Measurements from ENCODE around the gene DNAJC28.

DNA sequence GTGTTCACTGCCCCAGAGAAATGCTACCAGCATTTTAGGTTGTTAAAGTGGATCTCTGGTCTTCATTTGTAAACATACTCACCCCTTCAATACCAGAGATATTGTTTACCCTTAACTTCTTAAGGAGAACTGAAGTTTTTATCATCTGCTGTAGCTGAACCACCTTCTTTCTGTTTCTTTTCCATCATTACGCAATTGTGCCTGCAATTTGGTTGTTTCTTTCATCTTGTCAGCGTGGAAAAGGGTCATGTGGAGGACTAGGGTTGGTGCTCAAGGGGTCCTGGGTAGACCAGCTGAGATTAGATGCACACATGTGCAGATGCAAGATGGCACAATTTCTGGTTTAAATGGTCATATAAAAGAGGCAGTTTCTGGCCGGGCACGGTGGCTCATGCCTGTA, 27.4 kb upstream of the DNAJC28 start:
- TF ChIP-seq, protein P1, sequence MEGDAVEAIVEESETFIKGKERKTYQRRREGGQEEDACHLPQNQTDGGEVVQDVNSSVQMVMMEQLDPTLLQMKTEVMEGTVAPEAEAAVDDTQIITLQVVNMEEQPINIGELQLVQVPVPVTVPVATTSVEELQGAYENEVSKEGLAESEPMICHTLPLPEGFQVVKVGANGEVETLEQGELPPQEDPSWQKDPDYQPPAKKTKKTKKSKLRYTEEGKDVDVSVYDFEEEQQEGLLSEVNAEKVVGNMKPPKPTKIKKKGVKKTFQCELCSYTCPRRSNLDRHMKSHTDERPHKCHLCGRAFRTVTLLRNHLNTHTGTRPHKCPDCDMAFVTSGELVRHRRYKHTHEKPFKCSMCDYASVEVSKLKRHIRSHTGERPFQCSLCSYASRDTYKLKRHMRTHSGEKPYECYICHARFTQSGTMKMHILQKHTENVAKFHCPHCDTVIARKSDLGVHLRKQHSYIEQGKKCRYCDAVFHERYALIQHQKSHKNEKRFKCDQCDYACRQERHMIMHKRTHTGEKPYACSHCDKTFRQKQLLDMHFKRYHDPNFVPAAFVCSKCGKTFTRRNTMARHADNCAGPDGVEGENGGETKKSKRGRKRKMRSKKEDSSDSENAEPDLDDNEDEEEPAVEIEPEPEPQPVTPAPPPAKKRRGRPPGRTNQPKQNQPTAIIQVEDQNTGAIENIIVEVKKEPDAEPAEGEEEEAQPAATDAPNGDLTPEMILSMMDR (IDR thresholded peaks at IDR 0.05; ENCODE audit: poor library complexity) = no peak
- TF ChIP-seq EZH2 (IDR thresholded peaks at IDR 0.05; ENCODE audit: borderline replicate concordance) = no peak
- TF ChIP-seq EZH2phosphoT487 (IDR thresholded peaks at IDR 0.05; ENCODE audit: low read depth, severe bottlenecking, unreplicated experiment) = no peak

All from hepatocyte (in vitro differentiated cells).